Endothelial cell of umbilical vein (primary cell): Measurements from ENCODE around the gene SUGCT. TPM values are rescaled to one million over a fixed set of nuclear protein-coding genes. Genes with fewer than 3 reads are reported as not detected.

ENCODE experiments used
- BruUV-seq: library from RNA; stranded (reverse); fragments of 400-500 nt; replicated peaks from 2 replicates; lab custom pipeline; 2021; lab: Mats Ljungman, UMichigan
- CTCF ChIA-PET: fragments of 300-600, 350-600 bp; sonication (Branson Sonifier 250); formaldehyde crosslinking; loops from one replicate; lab custom pipeline; 2021; ENCODE audit warnings: antibody characterized with exemption, inconsistent platforms; lab: Charles Lee
- POLR2A ChIA-PET: fragments of 300-600, 350-600 bp; sonication (Branson Sonifier 250); formaldehyde crosslinking; loops from one replicate; lab custom pipeline; 2021; ENCODE audit warnings: antibody characterized with exemption, inconsistent platforms; lab: Charles Lee
- DNase-seq: peaks from one replicate; pipeline ENCODE4 v3.0.0-alpha.2; 2011; ENCODE audit warnings: low read depth, low spot score
- FAIRE-seq: peaks from 2 replicates; lab custom pipeline; 2011; peaks lifted over from hg19 to GRCh38; lab: Jason Lieb, UNC
- H2AFZ ChIP-seq: 2 replicates; pipeline ENCODE4 v1.6.0; 2012; ENCODE audit warnings: low read depth, low read length, control low read depth, inconsistent platforms
- H3K27ac ChIP-seq: 2 replicates; pipeline ENCODE4 v1.5.1; 2011; ENCODE audit warnings: low read depth, mild to moderate bottlenecking, control low read depth, low read length, moderate library complexity; ENCODE audit not compliant: insufficient read depth
- H3K27me3 ChIP-seq, 2 experiments: 2 replicates each; pipeline versions ENCODE4 v1.6.0 to v1.6.1; 2011; ENCODE audit warnings: low read length in 2 of 2, mixed read lengths in 1 of 2; ENCODE audit not compliant: control insufficient read depth in 2 of 2, insufficient read depth in 2 of 2
- H3K36me3 ChIP-seq, 2 experiments: 2 replicates in 1 of 2; 3 replicates in 1 of 2; pipeline ENCODE4 v1.5.1; 2011; ENCODE audit warnings: low read length in 2 of 2, mild to moderate bottlenecking in 1 of 2, moderate library complexity in 1 of 2; ENCODE audit not compliant: control insufficient read depth in 2 of 2, insufficient read depth in 2 of 2; ENCODE audit errors: extremely low read depth in 1 of 2
- H3K4me1 ChIP-seq: 3 replicates; pipeline ENCODE4 v1.5.1; 2011; ENCODE audit warnings: mild to moderate bottlenecking, low read length; ENCODE audit not compliant: control insufficient read depth, insufficient read depth; ENCODE audit errors: extremely low read depth
- H3K4me2 ChIP-seq: 2 replicates; pipeline ENCODE4 v1.6.1; 2011; ENCODE audit warnings: low read length, control low read depth, mixed read lengths; ENCODE audit not compliant: insufficient read depth
- H3K4me3 ChIP-seq, 3 experiments: fragments of 200-600 bp in 1 of 3; sonication (generic), shearing (Covaris generic) in 1 of 3; replicated peaks in 1 of 3; 2 replicates each; pipeline ENCODE4 v1.5.1; 2011 to 2016; ENCODE audit warnings: control low read depth in 3 of 3, low read length in 3 of 3, mild to moderate bottlenecking in 2 of 3, inconsistent platforms in 1 of 3, low read depth in 1 of 3, moderate library complexity in 1 of 3; ENCODE audit not compliant: insufficient read depth in 1 of 3
- H3K79me2 ChIP-seq: 2 replicates; pipeline ENCODE4 v1.6.0; 2012; ENCODE audit warnings: low read length, inconsistent platforms; ENCODE audit not compliant: control insufficient read depth, insufficient read depth
- H3K9ac ChIP-seq: replicated peaks from 2 replicates; pipeline ENCODE3; 2011; ENCODE audit warnings: low read length, control low read depth; ENCODE audit not compliant: insufficient read depth; ENCODE audit errors: extremely low read depth
- H3K9me1 ChIP-seq: replicated peaks from 3 replicates; pipeline ENCODE4 v1.6.0; 2011; ENCODE audit warnings: mild to moderate bottlenecking, low read length; ENCODE audit not compliant: control insufficient read depth, insufficient read depth; ENCODE audit errors: extremely low read depth
- H3K9me3 ChIP-seq: replicated peaks from 2 replicates; pipeline ENCODE4 v1.5.1; 2012; ENCODE audit warnings: low read length, inconsistent platforms; ENCODE audit not compliant: control insufficient read depth, insufficient read depth
- H4K20me1 ChIP-seq: replicated peaks from 2 replicates; pipeline ENCODE3; 2011; ENCODE audit warnings: mild to moderate bottlenecking, low read length; ENCODE audit not compliant: control insufficient read depth, insufficient read depth; ENCODE audit errors: extremely low read depth
- EZH2 ChIP-seq: IDR thresholded peaks from 2 replicates; pipeline ENCODE4 v1.6.1; 2012; ENCODE audit warnings: borderline replicate concordance, low read depth, mild to moderate bottlenecking, moderate library complexity, low read length, inconsistent platforms; ENCODE audit not compliant: severe bottlenecking
- GATA2 ChIP-seq: IDR thresholded peaks from 2 replicates; pipeline ENCODE4 v1.7.0; 2011; ENCODE audit warnings: low read depth, mild to moderate bottlenecking, moderate library complexity, mixed read lengths, low read length; ENCODE audit not compliant: insufficient read length, insufficient read depth
- JUN ChIP-seq: IDR thresholded peaks from 2 replicates; pipeline ENCODE4 v1.6.1; 2011; ENCODE audit warnings: borderline replicate concordance, low read depth; ENCODE audit not compliant: insufficient read length, insufficient read depth
- POLR2A ChIP-seq: IDR thresholded peaks from 2 replicates; pipeline ENCODE4 v1.6.1; 2012; ENCODE audit warnings: low read depth, mild to moderate bottlenecking, control low read depth, low read length
- POLR2AphosphoS5 ChIP-seq: IDR thresholded peaks from 2 replicates; pipeline ENCODE4 v1.6.1; 2012; ENCODE audit warnings: low read depth, mild to moderate bottlenecking, control low read depth, low read length, moderate library complexity; ENCODE audit not compliant: insufficient read depth
- dilution Hi-C: fragments of 300-500 bp; cut with MboI; formaldehyde crosslinking; loops from one replicate; pipeline ENCODE4 v1.15.0; 2019; ENCODE audit warnings: low sequenced_read_pairs; ENCODE audit not compliant: extremely low pct_ligation_motif_present
- intact Hi-C: fragments of 100-400 bp; cut with micrococcal nuclease; formaldehyde crosslinking; loops from one replicate; pipeline ENCODE4 v1.10.0; 2022
- polyA plus RNA-seq, 4 experiments: library from polyadenylated mRNA; depleted of rRNA in 3 of 4; stranded (reverse) in 3 of 4; unstranded in 1 of 4; fragments of >200 nt; gene quantifications; 2 replicates each; pipeline versions ENCODE4 v1.2.1 to v1.2.3, GENCODE V29; 2011 to 2012; ENCODE audit warnings: missing spikeins in 1 of 4
- total RNA-seq: library from RNA; stranded (reverse); gene quantifications from 2 replicates; pipeline ENCODE4 v1.2.3, GENCODE V29; 2021
- TF ChIP-seq, protein P1 (sequence below), 2 donors: IDR thresholded peaks; 1 replicate in 1 of 2; 2 replicates in 1 of 2; pipeline ENCODE4 v1.5.1; 2011; ENCODE audit warnings: low read length in 2 of 2, mild to moderate bottlenecking in 2 of 2, moderate library complexity in 2 of 2, control low read depth in 1 of 2, inconsistent platforms in 1 of 2, low read depth in 1 of 2; ENCODE audit not compliant: insufficient read depth in 1 of 2; ENCODE audit errors: extremely low read depth in 1 of 2

Gene SUGCT
- total and polyA plus RNA-seq, 2 donors (not counting 3 experiments of a cell fraction or from before 2014, with no cell fraction given), result 1.2 to 1.4 TPM

DNA sequence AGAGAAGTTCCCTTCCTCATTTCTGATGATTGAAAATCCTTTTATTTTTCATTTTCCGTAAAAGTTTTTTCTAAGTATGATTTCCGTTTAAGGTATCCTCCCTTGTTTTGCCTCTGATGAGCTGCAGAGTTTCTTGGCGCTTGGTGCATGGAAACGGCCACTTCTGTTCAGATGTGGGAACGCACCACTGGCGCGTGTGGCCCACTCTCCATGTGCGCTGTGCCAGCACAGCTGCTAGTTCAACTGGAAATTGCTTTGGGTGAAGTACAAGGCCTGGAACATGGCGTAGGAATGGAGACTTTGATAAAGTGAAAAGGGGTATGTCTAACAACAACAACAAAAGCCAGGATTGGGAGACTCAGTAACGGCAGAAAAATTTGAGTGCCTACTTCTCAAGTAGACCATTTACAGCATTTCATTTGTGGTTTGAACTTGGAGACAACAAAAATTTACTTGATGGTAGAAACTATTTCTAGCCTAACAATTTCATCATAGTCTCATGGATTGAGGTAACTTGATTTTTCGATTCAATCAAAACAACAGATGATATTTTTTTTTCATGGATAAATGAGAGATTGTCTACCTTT, 364.2 kb downstream of the SUGCT start:
- intact Hi-C loops, result no loop called here
- H3K9me3 ChIP-seq, result no peaks in the 10 kb centered on the region
- CTCF ChIA-PET, result interaction anchor here (1.4 to 2.4 kb wide), 2 partner anchors 8 to 106 kb away, joined by 3 to 9 read pairs; no protein-coding TSS in a partner anchor
- dilution Hi-C loops, result no loop called here
- H3K4me3 ChIP-seq, result no peak overlapping the region
- TF ChIP-seq GATA2 (no peak), JUN (no peak), POLR2AphosphoS5 (no peak), EZH2 (no peak), POLR2A (no peak)
- TF ChIP-seq, protein P1, sequence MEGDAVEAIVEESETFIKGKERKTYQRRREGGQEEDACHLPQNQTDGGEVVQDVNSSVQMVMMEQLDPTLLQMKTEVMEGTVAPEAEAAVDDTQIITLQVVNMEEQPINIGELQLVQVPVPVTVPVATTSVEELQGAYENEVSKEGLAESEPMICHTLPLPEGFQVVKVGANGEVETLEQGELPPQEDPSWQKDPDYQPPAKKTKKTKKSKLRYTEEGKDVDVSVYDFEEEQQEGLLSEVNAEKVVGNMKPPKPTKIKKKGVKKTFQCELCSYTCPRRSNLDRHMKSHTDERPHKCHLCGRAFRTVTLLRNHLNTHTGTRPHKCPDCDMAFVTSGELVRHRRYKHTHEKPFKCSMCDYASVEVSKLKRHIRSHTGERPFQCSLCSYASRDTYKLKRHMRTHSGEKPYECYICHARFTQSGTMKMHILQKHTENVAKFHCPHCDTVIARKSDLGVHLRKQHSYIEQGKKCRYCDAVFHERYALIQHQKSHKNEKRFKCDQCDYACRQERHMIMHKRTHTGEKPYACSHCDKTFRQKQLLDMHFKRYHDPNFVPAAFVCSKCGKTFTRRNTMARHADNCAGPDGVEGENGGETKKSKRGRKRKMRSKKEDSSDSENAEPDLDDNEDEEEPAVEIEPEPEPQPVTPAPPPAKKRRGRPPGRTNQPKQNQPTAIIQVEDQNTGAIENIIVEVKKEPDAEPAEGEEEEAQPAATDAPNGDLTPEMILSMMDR (IDR thresholded peaks at IDR 0.05; ENCODE audit: extremely low read depth in 1 of 2, insufficient read depth in 1 of 2, low read depth in 1 of 2, low read length in 2 of 2), result no peak
- no peak overlapping the region for H3K9ac ChIP-seq
- H3K79me2 ChIP-seq, result no peaks in the 10 kb centered on the region
- DNase-seq, result no peak
- no peaks in the 10 kb centered on the region for H3K4me1 ChIP-seq
- no peaks in the 10 kb centered on the region for H3K9me1 ChIP-seq
- H4K20me1 ChIP-seq, result no peaks in the 10 kb centered on the region
- BruUV-seq, result no TSS peak
- FAIRE-seq, result no peak
- no peaks in the 10 kb centered on the region for H3K27me3 ChIP-seq
- no peaks in the 10 kb centered on the region for H3K36me3 ChIP-seq
- POLR2A ChIA-PET, result no interaction called here
- no peak overlapping the region for H3K27ac ChIP-seq
- no peak overlapping the region for H3K4me2 ChIP-seq
- no peak overlapping the region for H2AFZ ChIP-seq
